Ureter (tissue), 1 donor: ENCODE results near the gene RBM8A. TPM values are rescaled to one million over a fixed set of nuclear protein-coding genes. Genes with fewer than 3 reads are reported as not detected.

Source experiments
- DNase-seq: peaks from one replicate; pipeline ENCODE4 v3.0.0-alpha.2; 2020; ENCODE audit warnings: low spot score
- total RNA-seq: library from RNA; stranded (reverse); gene quantifications from one replicate; pipeline ENCODE4 v1.2.4, GENCODE V29; 2023
- donor health status: DM: yes; HTN: yes; CAD: no.

Gene RBM8A
- 141 TPM for total RNA-seq

DNA sequence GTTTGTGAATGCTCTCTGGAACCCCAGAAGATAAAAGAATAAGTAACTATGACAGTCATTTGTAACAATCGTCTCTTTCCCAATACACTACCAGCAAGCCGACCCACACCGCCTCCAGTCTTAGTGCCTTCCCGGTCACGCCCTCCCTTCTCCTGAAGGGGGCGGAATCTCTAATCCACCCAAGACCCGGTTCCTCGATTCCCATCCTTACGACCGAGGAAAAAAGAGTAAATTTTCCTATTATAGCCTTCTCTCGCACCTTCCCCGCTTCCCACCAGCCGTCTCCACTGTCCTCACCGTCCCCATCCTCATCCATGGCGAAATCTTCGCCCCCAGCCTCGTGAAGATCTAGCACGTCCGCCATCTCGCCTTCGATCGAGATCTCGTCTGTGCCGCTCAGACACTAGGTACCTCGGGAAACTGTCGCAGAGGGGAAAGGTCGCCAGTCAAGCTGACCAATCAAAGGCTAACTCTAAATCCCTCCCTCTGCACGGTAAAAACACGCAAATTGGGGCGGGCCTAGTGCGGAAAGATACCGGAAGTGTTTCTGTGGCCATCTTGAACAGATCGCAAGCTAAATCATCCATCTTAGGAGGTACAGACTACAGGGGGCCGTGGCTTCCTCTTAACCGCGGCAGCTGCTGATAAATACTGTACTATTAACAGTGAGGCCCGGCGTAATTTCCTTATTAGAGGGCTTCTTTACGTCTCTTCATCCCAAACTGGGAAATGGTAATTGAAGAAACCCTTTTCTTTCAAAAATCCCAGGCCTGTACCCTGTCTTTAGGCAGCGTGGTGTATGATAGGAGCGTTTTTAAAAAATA is at the start of gene RBM8A:
TSS of gene RBM8A (minus strand) at position 422 of the 824 bp plus-strand sequence. CDS start at position 364, 58 bp downstream.
- peak; percentile 98 for DNase-seq

DNA sequence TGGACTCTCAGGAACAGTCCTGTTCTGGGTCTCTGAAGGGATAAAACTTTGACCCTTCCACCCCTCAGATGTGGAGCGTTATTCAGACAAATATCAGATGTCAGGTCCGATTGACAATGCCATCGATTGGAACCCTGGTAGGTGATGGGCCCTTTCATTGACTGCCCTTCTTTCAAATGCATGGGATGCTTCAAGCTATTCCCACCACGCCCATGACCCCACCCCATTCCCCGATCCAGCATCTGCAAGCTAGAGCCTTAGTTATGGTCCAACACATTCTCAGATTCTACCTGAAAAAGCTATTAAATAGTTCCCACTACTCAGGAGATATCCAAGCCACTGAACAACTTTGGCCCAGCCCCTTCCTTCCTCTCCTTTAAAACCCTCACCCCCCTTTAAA is 49.7 kb upstream of the RBM8A start:
- DNase-seq: no peak

DNA sequence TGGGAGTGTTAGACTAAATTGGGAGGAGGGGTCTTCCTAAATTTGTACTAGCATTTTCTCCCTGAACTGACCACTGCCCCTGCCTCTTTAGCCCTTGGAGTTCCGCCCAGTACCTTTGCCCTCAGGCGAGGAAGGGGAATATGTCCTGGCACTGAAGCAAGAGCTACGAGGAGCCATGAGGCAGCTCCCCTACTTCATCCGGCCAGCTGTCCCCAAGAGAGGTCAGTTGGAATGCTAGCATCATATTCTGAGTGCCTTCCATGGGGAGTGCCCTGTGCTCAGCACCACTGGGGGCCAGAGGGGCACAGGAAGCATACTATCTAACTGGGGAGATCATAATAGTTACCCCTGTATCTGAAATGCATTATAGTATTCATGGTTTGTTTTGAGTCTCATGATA is 47.9 kb upstream of the RBM8A start:
- no peak for DNase-seq

DNA sequence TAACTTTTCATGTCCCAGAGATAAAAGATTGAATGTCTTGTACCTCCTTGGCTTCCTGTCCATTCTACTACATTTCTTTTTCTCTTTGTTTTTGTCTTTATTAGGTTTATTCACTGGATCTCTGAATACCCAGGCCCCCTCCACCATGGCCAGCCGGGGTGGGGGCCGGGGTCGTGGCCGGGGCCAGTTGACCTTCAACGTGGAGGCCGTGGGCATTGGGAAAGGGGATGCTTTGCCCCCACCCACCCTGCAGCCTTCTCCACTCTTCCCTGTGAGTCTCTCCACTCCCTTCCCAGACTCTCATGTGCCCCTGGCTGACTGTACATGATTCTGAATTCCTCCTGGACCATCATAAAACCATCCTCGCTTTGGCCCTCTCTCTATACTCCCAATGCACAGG is 47.4 kb upstream of the RBM8A start:
- DNase-seq: no peak

DNA sequence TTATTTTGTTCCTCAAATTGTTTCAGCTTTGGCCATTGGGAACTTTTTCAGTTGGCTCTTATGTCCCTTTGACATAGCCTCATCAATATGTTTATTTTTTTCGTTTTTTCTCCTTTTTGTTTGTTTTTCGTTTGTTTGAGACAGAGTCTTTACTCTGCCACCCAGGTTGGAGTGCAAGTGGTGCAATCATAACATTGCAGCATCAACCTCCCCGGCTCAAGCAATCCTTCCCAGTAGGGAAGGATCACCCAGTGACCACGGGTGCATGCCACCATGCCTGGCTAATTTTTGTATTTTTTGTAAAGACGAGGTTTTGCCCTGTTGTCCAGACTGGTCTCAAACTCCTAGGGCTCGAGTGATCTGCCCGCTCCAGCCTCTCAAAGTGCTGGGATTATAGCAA is 45.3 kb upstream of the RBM8A start:
- no peak for DNase-seq

DNA sequence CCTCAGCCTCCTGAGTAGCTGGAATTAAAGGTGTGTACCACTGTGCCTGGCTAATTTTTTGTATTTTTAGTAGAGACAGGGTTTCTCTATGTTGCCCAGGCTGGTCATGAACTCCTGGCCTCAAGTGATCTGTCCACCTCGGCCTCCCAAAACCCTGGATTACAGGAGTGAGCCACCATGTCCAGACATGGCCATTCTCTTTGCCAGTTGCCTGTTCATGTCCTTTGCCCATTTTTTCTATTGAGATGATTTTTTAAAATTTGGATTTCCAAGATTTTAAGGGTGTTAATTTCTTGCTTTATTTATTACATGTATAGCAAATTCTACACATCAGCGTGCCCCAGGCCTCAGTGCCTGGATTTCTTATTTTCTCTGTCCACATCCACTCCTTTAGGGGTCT is 40.0 kb upstream of the RBM8A start:
- DNase-seq: no peak

DNA sequence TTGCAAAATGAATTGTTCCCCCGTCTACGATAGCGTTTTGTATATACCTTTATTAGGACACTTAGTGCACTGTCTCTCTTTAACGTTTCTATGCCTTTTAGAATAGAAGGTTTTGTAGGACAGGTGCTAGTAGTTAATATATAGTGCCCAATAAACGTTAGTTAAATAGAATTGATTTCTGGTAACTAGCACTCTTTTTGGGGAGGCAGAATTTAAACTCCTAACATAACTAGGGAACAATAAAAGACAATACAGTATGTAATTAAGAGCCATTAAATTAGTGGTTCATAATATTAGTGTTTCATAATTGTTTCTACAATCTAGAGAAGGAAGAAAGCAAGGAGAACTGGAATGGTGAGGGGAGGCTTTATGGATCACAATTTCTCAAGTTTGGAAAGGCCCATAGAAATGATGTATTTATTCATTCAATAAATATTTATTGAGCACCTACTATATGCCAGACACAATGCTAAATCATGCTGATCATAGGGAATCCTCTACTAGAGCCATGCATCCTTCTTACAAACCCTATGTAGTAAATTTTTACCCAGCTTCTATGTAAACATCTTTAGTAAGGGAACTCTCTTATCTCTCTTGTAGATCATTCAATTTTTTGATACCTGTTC is 37.9 kb upstream of the RBM8A start:
- DNase-seq: no peak

DNA sequence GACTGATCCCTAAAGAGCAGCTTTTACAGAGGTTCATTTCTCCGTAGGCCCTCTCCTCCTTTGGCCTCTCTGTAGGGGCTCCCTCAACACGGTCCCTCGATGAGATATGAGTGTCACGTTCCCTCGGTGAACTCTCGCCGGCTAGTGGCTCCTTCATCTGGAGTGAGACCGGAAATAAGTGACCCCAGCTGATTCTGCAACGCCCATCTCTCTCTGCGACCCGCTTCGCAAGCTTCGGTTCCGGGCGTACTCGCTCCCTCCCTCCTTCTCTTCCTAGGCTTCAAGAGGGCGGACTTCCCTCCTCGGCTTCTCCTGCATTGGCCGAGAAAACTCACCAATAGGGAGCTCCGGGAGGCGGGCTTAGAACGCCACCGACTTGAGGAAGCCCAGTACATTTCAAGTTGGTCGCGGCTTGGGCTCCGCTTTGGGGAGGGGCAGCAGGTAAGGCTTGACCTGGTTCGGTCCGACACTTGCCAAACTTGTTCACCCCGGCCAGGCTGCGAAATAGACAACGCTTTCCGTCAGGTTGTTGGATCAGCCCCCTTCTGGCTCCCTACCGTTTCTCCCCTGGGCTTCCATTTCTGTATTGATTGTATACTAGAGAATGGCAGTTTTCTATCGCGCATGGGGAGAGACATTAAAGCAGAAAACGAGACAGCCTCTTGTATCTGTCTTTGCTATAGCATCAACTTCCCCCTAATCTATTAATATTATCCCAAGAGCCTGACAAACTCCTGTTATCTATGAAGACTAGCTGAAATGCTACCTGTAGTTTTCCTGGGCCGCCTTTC is 37.2 kb upstream of the RBM8A start, which contains the start of the genes ANKRD34A and POLR3GL:
TSS of gene ANKRD34A (minus strand) at position 248 of the 791 bp plus-strand sequence. CDS start 2,816 bp downstream, outside the sequence.
TSS of gene POLR3GL (plus strand) at position 363 of the 791 bp plus-strand sequence. CDS start 10,176 bp downstream, outside the sequence.
- DNase-seq: peak; percentile 96

DNA sequence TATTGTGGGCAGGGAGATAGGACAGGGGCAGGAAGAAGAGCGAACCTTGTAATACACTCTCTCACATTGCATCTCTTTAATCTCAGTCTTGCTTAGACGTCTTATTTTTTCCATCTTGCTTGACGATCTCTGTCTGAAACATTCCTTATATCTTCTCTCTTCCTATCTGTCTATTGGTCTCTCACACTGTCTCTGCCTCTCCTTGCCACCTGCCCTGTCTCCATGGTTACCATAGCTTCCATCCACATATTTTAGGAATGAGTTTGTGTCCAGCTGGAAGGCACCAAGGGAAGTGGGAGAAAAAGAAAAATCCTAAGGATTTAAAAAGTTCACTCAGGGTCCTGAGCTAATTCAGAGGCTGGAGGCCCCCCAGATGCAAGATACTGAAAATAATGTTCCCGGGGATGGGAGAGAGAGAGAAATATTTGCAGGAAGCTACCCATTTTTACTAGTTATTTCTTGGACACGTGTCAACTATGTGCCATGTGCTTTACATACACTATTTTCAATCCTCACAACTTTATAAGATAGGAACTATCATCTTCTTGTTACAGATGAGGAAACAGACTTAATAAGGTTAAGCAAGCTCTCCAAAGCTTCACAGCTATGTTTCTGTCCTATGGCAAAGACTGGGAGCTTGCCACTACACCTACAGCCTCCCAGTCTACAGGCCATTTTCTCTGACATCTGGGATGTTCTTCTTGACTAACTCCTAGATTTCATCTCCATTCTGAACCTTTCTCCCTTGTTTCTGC is 36.2 kb upstream of the RBM8A start:
- DNase-seq: no peak

DNA sequence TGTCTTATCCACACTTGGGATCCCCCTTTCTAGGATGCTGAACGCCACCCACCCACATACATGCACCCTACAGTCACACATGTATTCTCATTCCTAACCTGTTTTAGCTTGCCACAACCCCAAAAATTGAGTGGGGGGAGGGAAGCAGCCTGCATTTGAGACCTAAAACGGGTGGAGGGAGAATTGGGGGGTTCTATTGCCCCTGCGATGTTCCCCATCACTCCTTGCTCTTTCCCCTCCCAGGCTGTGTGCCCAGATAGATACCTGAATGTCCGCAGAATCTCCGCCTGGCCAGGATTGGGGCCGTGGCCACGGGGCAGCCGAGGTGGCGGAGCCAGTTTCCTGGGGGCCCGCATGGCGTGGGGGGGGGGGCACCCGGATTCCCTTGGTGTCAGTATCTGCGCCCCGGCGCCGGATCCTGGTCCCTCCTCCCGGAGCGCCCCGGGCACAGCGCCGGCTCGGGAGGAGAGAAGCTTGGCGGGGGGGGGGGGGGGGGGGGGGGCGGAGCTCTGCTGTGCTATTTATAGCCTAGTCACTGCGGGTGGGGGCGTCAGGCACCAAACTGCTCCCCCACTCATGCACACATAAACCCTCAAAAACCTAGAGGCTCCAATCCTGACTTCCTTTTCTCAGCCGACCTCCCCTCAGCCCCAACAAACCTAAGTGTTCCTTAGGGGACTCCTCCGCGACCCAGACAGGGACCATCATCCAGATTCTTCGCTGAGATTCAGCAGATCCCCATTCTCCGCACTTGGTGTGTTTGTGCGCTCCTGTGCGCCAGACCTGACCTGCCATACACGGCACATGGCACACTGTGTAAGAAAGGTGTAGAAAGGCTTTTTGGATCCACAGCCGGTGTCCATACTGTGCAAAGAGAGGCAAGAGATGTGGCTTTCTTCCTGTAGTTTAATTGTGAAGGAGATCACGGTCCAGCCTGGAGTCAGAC is 35.1 kb upstream of the RBM8A start:
- DNase-seq: no peak

DNA sequence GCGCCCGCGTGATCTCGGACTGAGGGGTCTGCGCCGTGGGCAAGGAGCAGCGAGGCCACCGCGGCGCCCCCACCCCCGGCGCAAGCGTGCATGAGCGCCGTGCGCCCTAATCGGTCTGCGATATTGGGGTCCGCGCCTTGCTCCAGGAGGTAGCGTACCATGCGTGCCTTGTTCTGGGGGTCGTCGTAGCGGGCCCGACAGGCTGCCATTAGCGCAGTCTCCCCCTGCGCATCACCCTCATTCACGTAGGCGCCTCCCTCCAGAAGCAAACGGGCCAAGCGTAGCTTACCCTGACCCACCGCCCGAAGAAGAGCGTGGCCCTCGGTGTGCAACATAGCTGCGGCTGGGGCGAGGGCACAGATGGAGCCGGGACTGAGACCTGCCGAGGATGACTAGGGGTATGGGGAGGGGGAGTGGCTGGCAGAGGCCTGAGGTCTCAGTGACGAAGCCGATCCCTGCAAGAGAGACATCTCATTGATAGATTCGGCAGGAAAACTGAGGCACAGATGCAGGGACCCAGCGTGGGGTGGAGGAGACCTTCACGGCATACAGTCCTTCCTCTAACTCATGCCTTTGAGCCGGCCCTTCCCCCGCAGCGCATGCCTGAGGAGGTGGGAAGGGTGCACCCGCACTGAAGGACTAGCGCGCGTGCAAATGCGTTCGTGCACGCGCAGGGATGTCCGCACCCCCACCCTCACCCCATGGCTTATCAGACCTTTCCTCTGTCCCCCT is 34.3 kb upstream of the RBM8A start:
- no peak for DNase-seq

DNA sequence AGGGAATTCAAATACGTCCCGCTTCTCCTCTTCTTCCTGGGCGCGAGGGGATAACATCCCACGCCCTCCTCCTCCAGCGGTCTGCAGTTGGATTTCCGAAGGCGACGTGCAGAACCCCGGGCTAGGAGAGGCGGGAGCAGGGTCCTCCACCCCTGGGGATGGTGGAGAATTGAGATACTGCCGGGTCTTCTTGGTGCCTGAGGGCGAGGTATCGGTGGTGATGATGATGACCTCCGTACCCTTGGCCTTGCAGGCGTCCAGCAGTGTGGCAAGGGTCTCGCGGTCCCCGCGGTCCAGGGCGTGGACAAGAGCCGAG is 33.8 kb upstream of the RBM8A start:
- no peak for DNase-seq

DNA sequence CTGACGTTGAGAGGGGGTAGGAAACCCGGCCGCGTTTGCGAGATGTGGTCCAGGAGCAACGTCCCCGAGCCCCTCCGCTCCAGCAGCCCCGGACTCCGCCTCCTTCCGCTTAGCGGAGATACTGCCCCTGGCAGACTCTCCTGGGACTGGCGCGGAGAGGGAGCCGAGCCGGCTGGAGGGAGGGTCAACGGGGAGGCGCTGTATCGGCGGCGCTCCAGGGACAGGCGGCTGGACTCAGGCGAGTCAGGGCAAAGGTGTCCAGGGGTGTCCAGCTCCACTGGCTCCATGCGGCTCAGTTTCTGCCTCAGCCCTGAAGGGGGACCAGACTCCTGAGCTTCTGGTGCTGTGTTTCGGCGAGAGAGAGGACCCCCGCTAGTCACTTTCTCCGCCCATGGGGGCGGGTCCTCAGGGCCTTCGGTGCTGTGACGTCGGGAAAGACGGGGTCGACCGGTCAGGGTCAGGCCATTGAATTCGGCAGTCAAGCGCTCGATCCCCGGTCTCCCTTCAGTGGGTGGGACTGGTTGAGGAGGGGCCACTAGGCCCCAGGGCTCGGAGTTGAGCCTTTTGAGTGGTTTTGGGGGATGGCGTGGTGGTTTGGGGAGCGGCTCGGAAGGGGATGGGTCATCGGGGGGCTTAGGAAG is 33.3 kb upstream of the RBM8A start:
- peak; percentile 79 for DNase-seq

DNA sequence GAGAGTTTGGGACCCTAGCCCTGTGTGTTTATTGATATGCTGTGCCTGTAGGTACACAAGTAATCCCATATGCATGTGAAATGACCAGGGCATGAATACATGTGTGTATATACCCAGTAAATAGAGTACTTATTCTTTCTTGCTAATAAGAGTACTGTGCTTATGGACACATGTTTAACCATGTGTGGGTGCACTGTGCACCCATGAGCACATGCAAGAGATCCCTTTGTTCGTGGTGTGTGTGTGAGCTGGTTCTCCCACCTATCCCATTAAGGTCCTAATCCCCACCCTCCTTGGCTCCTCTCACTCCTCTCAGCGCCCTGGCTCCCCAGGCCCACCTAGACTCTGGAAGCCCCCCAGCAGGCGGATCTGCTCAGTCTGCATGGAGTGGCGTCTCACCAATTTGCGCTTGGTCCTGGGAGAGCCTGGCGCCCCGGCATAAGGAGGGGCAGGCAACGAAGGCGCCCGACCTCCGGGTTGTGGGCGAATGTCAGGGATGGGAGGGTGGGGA is 32.7 kb upstream of the RBM8A start:
- no peak for DNase-seq

DNA sequence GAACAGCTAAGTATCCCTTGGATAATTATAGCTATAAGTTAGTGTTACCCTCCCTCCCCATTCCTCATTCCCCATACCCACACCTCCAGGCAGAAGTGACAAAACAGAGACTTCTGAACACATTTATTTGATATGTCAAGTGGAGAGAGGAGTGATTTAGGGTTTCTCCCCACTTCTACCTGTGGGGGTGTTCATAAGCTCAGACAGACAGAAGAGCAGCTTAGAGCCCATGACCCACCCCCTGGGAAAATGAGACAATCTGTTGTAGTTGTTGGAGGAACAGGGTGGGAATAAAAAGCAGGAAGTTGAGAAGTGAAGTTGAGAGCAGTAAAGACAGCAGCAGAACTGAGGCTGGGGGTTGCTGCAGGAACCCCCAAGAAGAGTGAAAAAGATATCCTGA is 32.0 kb upstream of the RBM8A start:
- no peak for DNase-seq

DNA sequence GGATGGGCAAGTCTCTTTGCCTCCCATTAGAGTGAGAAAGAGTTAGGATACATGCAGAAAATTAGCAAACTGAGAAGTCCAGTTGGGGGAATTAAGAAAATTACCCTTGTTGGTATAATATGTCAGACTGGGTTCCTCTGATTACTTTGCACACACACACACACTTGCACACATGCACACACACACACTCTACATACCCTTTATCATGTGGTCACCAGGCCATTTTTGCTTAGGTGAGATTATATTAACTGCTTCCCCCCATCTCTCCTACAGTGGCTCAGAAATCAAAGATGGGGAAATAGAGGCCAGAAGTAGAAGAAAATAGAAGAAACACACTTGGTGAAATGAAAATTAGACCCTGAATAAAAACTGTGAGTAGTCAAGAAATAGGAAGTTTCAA is 31.4 kb upstream of the RBM8A start:
- no peak for DNase-seq

DNA sequence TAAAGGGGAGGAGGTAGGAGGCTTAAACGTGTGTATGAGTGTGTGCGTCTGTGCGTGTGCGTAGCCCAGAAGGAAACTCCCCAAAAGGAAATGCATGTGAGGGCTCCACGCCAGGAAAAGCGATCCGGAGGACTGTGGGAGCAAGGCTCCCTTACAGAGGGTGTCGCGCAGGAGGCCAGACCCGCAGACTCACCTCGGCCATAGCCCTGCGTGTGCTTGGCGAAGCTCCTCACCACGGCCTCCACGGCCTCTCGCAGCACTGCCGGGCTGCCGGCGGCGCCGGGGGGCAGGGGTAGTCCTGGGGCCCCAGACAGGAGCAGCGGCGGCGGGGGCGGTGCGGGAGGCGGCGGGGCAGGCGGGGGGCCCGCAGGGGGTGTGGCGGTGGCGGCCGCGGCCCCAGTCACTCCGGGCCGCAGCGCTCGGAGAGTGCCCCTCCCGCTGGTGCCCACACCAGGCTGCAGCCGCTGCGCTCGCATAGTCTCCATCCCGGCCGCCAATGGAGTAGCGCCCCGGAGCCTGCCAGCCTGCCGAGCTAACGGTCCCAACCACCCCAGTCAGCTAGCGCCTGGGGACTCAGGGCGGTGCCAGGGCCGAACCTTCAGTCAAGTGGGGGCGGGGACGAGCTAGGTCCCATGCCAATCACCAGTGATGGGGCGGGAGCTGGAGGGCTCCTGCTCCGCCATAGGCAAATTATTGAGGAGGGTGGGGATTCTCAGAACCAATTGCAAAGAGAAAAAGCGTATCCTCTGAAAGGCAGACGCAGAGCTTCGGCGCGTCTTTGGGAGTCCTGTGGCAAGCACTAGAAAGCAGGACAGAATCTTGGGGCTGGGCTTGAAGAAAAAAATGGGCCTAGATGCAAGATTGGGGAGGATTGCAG is 30.4 kb upstream of the RBM8A start, which contains the start of gene LIX1L:
TSS of gene LIX1L (minus strand) at position 575 of the 877 bp plus-strand sequence. CDS start at position 485, 90 bp downstream.
- peak; percentile 96 for DNase-seq
